Thyroid gland (tissue), 4 donors: ENCODE data around the gene PPP6R1. TPM values are rescaled to one million over a fixed set of nuclear protein-coding genes. Genes with fewer than 3 reads are reported as not detected.

Experiments
- DNase-seq, 2 donors: peaks; one replicate each; pipeline ENCODE4 v3.0.0-alpha.2; 2019
- H3K27ac ChIP-seq, 3 donors: fragments of 200-600 bp; sonication (generic); 1 replicate in 2 of 3; 2 replicates in 1 of 3; pipeline ENCODE4 v1.5.1; 2016 to 2019; ENCODE audit warnings: mild to moderate bottlenecking in 1 of 3, moderate library complexity in 1 of 3
- H3K27me3 ChIP-seq: fragments of 200-600 bp; sonication (generic); one replicate; pipeline ENCODE4 v1.5.1; 2019
- H3K36me3 ChIP-seq, 2 donors: fragments of 200-600 bp; sonication (generic); one replicate each; pipeline ENCODE4 v1.5.1; 2016 to 2019
- H3K4me1 ChIP-seq, 2 donors: fragments of 200-600 bp; sonication (generic); one replicate each; pipeline ENCODE4 v1.5.1; 2017 to 2019
- H3K4me3 ChIP-seq, 3 donors: fragments of 200-600 bp; sonication (generic); replicated peaks in 1 of 3; 1 replicate in 2 of 3; 2 replicates in 1 of 3; pipeline ENCODE4 v1.5.1; 2016; ENCODE audit warnings: mild to moderate bottlenecking in 1 of 3
- H3K9me3 ChIP-seq: fragments of 200-600 bp; sonication (generic); one replicate; pipeline ENCODE4 v1.5.1; 2017
- POLR2A ChIP-seq, 2 donors: fragments of 450-650 bp; IDR thresholded peaks; one replicate each; pipeline ENCODE4 v1.6.1; 2017; ENCODE audit warnings: antibody characterized with exemption in 2 of 2, mild to moderate bottlenecking in 2 of 2, moderate library complexity in 1 of 2
- WGBS, 2 donors: methylation state at CpG; one replicate each; pipeline ENCODE4 v1.1.5; 2017; 5-methylcytosine and 5-hydroxymethylcytosine counted together
- intact Hi-C: fragments of 100-400 bp; cut with DNase I; formaldehyde crosslinking; loops from one replicate; pipeline ENCODE4 v1.15.1; 2023
- total RNA-seq, 4 donors: library from RNA; depleted of rRNA; stranded (reverse); fragments of >200 nt; gene quantifications; one replicate each; pipeline ENCODE4 v1.2.3, GENCODE V29; 2016
- TF ChIP-seq, protein P1 (sequence below), 6 experiments: fragments of 200-600 bp in 3 of 6; fragments of 450-650 bp in 3 of 6; sonication (generic) in 3 of 6; IDR thresholded peaks; one replicate each; pipeline ENCODE4 v1.5.1; 2016 to 2019; ENCODE audit warnings: antibody characterized with exemption in 6 of 6, mild to moderate bottlenecking in 2 of 6, inconsistent platforms in 1 of 6, moderate library complexity in 1 of 6

The PPP6R1 gene
- total RNA-seq, 4 donors from 2014 or later = 26.1 to 99.8 (median 54.2) TPM

GRCh38 chr19:55232986-55233385, 25.8 kb downstream of the PPP6R1 start:
- Histone ChIP-seq H3K4me3 (no peak overlapping the region), H3K27ac (peak overlapping the region in 1 of 3 donors; percentile 49), H3K27me3 (no peaks in the 10 kb centered on the region), H3K9me3 (no peaks in the 10 kb centered on the region), H3K4me1 (peaks cover 17 to 35% of the 10 kb centered on the region in 2 donors), H3K36me3 (peaks cover 42 to 57% of the 10 kb centered on the region in 2 donors)
- intact Hi-C loops = no loop called here
- no peak for DNase-seq
- WGBS, 2 donors = 80 to 82% methylated on average over 5 of the region's 5 CpGs
- TF ChIP-seq POLR2A (IDR thresholded peaks at IDR 0.05) = no peak
- TF ChIP-seq, protein P1, sequence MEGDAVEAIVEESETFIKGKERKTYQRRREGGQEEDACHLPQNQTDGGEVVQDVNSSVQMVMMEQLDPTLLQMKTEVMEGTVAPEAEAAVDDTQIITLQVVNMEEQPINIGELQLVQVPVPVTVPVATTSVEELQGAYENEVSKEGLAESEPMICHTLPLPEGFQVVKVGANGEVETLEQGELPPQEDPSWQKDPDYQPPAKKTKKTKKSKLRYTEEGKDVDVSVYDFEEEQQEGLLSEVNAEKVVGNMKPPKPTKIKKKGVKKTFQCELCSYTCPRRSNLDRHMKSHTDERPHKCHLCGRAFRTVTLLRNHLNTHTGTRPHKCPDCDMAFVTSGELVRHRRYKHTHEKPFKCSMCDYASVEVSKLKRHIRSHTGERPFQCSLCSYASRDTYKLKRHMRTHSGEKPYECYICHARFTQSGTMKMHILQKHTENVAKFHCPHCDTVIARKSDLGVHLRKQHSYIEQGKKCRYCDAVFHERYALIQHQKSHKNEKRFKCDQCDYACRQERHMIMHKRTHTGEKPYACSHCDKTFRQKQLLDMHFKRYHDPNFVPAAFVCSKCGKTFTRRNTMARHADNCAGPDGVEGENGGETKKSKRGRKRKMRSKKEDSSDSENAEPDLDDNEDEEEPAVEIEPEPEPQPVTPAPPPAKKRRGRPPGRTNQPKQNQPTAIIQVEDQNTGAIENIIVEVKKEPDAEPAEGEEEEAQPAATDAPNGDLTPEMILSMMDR (IDR thresholded peaks at IDR 0.05) = no peak

DNA sequence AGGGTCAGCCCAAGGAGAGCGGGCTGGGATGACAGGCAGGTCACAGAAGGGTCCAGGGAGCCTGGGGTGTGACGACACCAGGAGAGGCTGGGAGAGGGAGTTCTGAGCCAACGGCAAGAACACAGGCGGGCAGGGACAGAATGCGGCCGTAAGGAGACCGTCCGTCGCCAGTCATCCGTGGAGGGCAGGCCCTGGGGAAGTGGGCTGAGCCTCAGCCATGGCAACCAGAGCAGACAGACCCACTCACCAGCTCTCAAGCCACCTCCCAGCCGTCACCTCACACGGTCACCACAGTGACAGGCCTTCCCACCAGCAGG, 26.6 kb downstream of the PPP6R1 start:
- peak; percentile 85 to 91 for DNase-seq
- intact Hi-C loops = no loop called here
- 37 to 52% methylated on average over 5 to 12 of the region's 12 CpGs for WGBS, 2 donors
- no peak overlapping the region for H3K4me3 ChIP-seq
- H3K27me3 ChIP-seq = no peaks in the 10 kb centered on the region
- no peak for TF ChIP-seq POLR2A (IDR thresholded peaks at IDR 0.05)
- TF ChIP-seq, protein P1 (IDR thresholded peaks at IDR 0.05) = no peak
- peak overlapping the region; percentile 43 to 49 (median 43) for H3K27ac ChIP-seq
- peaks cover 34 to 52% of the 10 kb centered on the region in 2 donors for H3K36me3 ChIP-seq
- no peaks in the 10 kb centered on the region for H3K9me3 ChIP-seq
- H3K4me1 ChIP-seq = peaks cover 17 to 42% of the 10 kb centered on the region in 2 donors

DNA sequence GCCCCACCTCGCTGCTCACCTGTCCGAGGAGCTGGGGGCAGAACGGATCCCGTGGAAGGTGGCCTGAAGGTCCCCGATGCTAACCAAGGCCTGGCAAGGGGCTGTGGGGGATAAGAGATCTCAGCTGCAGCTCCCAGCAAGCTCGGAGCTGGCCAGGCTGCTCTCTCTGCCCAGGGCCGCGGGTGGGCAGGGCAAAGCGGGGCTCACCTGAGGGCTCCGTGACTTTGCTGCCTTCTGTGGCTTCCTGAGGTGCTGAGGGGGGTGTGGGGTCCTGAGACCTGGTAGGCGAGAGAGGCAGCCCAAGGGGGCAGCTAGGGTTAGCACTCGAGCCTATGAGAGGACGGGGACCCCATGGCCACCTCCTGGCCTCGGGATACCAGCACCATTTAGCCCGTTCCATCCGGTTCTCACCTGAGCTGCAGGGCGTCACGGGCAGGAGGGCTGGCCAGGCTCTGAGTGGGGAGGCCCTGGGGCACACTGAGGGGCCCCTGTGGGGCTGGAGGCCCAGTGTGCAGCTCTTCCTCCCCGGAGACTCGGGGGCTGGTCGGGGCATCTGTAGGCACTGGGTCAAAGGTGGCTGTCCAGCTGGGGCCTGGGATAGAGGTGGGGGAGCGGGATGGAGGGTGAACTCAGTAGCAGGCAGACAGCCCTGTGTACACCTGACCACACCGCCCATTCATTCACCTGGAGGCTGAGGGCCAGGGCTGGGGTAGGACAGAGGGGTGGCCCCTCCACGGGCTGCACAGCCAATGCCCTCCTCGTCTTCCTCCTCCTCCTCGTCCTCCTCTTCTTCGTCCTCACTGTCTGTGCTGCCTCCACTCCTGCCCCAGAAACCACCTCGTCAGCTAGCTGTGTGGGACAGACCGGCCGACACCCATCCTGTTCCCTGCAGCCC, 27.2 kb downstream of the PPP6R1 start:
- WGBS, 2 donors = 77 to 80% methylated on average over 22 to 27 of the region's 30 CpGs
- Histone ChIP-seq H3K27me3 (no peaks in the 10 kb centered on the region), H3K9me3 (no peaks in the 10 kb centered on the region), H3K27ac (peak overlapping the region in 2 of 3 donors; percentile 43), H3K4me1 (peaks cover 17 to 45% of the 10 kb centered on the region in 2 donors), H3K36me3 (peaks cover 28 to 52% of the 10 kb centered on the region in 2 donors), H3K4me3 (no peak overlapping the region)
- TF ChIP-seq POLR2A (IDR thresholded peaks at IDR 0.05) = no peak
- TF ChIP-seq, protein P1 (IDR thresholded peaks at IDR 0.05) = no peak
- intact Hi-C loops = no loop called here
- no peak for DNase-seq

GRCh38 chr19:55230780-55231179, 28.0 kb downstream of the PPP6R1 start:
- TF ChIP-seq POLR2A (IDR thresholded peaks at IDR 0.05) = no peak
- TF ChIP-seq, protein P1 (IDR thresholded peaks at IDR 0.05) = no peak
- peaks cover 20 to 44% of the 10 kb centered on the region in 2 donors for H3K36me3 ChIP-seq
- WGBS, 2 donors = 90 to 93% methylated on average over 3 to 6 of the region's 13 CpGs

DNA sequence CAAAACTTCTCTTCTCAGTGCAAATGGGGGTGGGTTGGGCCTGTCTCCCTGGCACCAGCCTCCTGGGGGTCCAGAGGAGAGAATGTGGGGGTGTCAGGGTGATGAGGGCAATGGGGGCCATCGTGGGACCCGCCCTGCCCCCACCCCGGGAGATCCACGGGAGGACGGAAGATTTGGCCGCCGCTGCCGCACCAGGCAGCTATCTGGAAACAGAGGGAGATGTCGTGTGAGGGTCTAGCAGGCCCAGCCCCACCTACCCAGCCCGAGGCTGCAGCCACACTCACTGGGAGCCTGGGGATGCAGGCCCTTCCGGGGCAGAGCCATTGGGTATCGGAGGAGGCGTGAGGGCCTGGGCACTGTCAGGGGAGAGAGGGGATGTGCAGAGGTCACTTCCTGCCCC, 28.5 kb downstream of the PPP6R1 start:
- Histone ChIP-seq H3K36me3 (peaks cover 19 to 43% of the 10 kb centered on the region in 2 donors), H3K27me3 (no peaks in the 10 kb centered on the region), H3K4me3 (no peak overlapping the region), H3K27ac (no peak overlapping the region), H3K4me1 (peaks cover 17 to 45% of the 10 kb centered on the region in 2 donors), H3K9me3 (no peaks in the 10 kb centered on the region)
- DNase-seq = no peak
- intact Hi-C loops = no loop called here
- TF ChIP-seq, protein P1 (IDR thresholded peaks at IDR 0.05) = no peak
- WGBS, 2 donors = 85 to 86% methylated on average over 10 to 11 of the region's 13 CpGs

More at GRCh38 chr19:55230780-55231179, 28.0 kb downstream of the PPP6R1 start:
- intact Hi-C loops = no loop called here
- DNase-seq = no peak
- peaks cover 17 to 45% of the 10 kb centered on the region in 2 donors for H3K4me1 ChIP-seq
- no peak overlapping the region for H3K27ac ChIP-seq
- H3K4me3 ChIP-seq = no peak overlapping the region
- no peaks in the 10 kb centered on the region for H3K9me3 ChIP-seq
- no peaks in the 10 kb centered on the region for H3K27me3 ChIP-seq
